Loucy (cell line): ENCODE data around the gene RUNDC3A.

Source experiments
- EZH2phosphoT487 ChIP-seq: fragments of 200-600 bp; IDR thresholded peaks from 2 replicates; pipeline ENCODE4 v1.6.1; 2018; ENCODE audit warnings: antibody characterized with exemption, mild to moderate bottlenecking, moderate library complexity, borderline replicate concordance
- TF ChIP-seq, protein P1 (sequence below): fragments of 200-600 bp; sonication (generic); conservative IDR thresholded peaks from 2 replicates; pipeline ENCODE4 v1.5.1; 2014; ENCODE audit warnings: mild to moderate bottlenecking, antibody characterized with exemption, low read length

DNA sequence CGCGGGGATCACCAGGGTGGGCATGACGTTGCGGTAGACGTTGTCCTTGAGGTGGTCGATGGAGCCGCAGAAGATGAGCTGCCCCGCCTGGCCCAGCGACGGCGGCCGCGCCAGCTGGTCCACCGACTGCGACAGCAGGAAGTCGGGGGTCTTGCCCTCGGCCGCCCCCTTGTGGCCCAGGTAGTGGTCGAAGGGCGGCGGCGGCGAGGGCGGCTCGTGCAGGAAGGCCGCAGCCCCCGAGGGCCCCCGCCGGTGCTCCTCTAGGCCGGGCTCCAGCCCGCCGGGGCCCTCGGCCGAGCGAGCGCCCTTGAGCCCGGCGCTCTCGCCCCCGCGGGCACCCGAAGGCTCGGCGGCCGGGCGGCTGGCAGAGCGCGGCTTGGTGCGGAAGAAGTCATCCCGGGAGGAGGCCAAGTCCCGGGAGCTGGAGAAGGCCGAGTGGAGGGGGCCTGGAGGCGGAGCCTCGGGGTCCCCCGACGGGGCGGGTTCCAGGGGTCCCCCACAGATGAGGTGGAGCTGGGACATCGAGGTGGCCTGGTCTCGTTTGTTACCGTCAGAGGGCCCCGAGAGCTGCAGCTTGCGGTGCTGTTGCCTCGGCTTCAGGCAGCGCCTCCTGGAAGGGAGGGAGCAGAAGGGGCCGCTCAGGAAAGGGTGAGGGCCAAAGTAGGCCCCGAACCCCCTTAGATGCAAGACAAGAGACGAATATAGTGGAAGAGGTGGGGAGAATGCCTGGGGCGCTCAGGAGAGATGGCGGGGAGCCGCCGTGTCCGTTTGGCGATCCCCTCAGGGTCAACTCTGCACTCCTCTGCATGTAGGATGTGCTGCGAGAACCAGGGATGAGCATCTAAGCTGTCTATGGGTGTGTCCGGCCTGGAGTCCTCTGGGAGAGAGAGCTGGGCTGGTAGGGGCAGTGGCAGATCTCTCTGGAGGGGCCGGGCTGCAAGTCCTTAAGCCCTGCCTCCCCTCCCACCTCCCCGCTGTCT lies 46.5 kb downstream of the RUNDC3A start:
- TF ChIP-seq, protein P1, sequence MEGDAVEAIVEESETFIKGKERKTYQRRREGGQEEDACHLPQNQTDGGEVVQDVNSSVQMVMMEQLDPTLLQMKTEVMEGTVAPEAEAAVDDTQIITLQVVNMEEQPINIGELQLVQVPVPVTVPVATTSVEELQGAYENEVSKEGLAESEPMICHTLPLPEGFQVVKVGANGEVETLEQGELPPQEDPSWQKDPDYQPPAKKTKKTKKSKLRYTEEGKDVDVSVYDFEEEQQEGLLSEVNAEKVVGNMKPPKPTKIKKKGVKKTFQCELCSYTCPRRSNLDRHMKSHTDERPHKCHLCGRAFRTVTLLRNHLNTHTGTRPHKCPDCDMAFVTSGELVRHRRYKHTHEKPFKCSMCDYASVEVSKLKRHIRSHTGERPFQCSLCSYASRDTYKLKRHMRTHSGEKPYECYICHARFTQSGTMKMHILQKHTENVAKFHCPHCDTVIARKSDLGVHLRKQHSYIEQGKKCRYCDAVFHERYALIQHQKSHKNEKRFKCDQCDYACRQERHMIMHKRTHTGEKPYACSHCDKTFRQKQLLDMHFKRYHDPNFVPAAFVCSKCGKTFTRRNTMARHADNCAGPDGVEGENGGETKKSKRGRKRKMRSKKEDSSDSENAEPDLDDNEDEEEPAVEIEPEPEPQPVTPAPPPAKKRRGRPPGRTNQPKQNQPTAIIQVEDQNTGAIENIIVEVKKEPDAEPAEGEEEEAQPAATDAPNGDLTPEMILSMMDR = no peak
- TF ChIP-seq EZH2phosphoT487 = no peak
